ENCODE results near the gene NMT1. TPM values are rescaled to one million over a fixed set of nuclear protein-coding genes. Genes with fewer than 3 reads are reported as not detected.

The NMT1 gene
- total RNA-seq, 1 experiment from 2014 or later, result 173 TPM

DNA sequence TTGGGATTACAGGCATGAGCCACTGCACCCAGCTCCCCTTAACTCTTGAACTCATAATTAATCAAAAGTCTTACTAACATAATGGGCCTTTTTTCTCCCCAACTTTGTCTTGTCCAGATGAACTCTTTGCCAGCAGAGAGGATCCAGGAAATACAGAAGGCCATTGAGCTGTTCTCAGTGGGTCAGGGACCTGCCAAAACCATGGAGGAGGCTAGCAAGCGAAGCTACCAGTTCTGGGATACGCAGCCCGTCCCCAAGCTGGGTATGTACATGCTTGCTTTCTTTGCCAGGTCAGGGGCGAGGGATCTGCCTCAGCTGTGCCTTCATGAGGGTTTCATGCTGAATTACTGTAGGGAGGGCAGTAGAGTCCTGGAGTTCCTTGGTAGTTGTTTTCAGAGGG is 25.3 kb downstream of the NMT1 start:
- H3K4me1 ChIP-seq (ENCODE audit: control insufficient read depth in 1 of 2, insufficient read depth in 2 of 2, low read length in 2 of 2), result peaks cover 0 to 3% of the 10 kb centered on the region in 2 experiments; a peak in 1 of 4 replicates
- no TSS peak for BruUV-seq (replicated peaks)
- TF ChIP-seq YY1 (IDR thresholded peaks at IDR 0.05; ENCODE audit: extremely low read depth, insufficient replicate concordance, low read depth, low read length) (no peak), POLR2AphosphoS5 (IDR thresholded peaks at IDR 0.05; ENCODE audit: low read depth, low read length) (no peak), ZFX (IDR thresholded peaks at IDR 0.05) (no peak), SP1 (IDR thresholded peaks at IDR 0.05; ENCODE audit: low read depth) (no peak), JUND (IDR thresholded peaks at IDR 0.05) (no peak), RAD21 (IDR thresholded peaks at IDR 0.05; ENCODE audit: low read depth) (no peak), ZBTB33 (IDR thresholded peaks at IDR 0.05; ENCODE audit: extremely low read depth, insufficient replicate concordance, low read length) (no peak), FOSL1 (IDR thresholded peaks at IDR 0.05; ENCODE audit: low read depth) (no peak), ELF1 (IDR thresholded peaks at IDR 0.05; ENCODE audit: borderline replicate concordance, low read depth) (no peak)
- ChIA-PET POLR2A (no interaction called here), RAD21 (ENCODE audit: low non-redundant PET in 1 of 2, low total read pairs in 2 of 2, uncharacterized antibody in 2 of 2, unreplicated experiment in 2 of 2) (no interaction called here), CTCF (interaction anchor here (1.2 to 1.4 kb wide), 2 partner anchors 13 kb away, joined by 3 read pairs; no protein-coding TSS in a partner anchor)
- intact Hi-C loops (cut with micrococcal nuclease), result no loop called here
- ATAC-seq (no peak), DNase-seq (ENCODE audit: low read depth, low spot score) (no peak)
- no peak overlapping the region for H3K27ac ChIP-seq (ENCODE audit: low read depth, low read length)
- H3K9me2 ChIP-seq (ENCODE audit: insufficient read depth), result no peaks in the 10 kb centered on the region
- peaks cover 12% of the 10 kb centered on the region; the same call in 1 of the 2 replicates for H3K79me2 ChIP-seq (ENCODE audit: insufficient read depth, low read length)
- H2AFZ ChIP-seq (ENCODE audit: low read depth, low read length, poor library complexity, severe bottlenecking), result no peak overlapping the region
- H3K27me3 ChIP-seq (ENCODE audit: insufficient read depth, low read length), result no peaks in the 10 kb centered on the region
- H3K36me3 ChIP-seq (ENCODE audit: control insufficient read depth in 1 of 2, insufficient read depth in 2 of 2, low read length in 2 of 2), result peaks cover 51 to 55% of the 10 kb centered on the region in 2 experiments
- H3K9me3 ChIP-seq (ENCODE audit: control insufficient read depth in 1 of 2, insufficient read depth in 1 of 2, low read depth in 1 of 2, low read length in 2 of 2), result no peaks in the 10 kb centered on the region
- peaks cover 4% of the 10 kb centered on the region; the same call in 1 of the 2 replicates for H4K20me1 ChIP-seq (ENCODE audit: insufficient read depth)
- H3K9ac ChIP-seq (ENCODE audit: low read length), result no peak overlapping the region
- no peak overlapping the region for H3K4me2 ChIP-seq (ENCODE audit: low read length)
- no peak overlapping the region for H3K4me3 ChIP-seq (replicated peaks in 1 of 2; ENCODE audit: low read depth in 1 of 2, low read length in 2 of 2)

Measured in HCT116 (cell line).